Endothelial cell of umbilical vein (primary cell): ENCODE data around the gene PALM. TPM values are rescaled to one million over a fixed set of nuclear protein-coding genes. Genes with fewer than 3 reads are reported as not detected.

Experiments used
- BruUV-seq: library from RNA; stranded (reverse); fragments of 400-500 nt; replicated peaks from 2 replicates; lab custom pipeline; 2021; lab: Mats Ljungman, UMichigan
- CTCF ChIA-PET: fragments of 300-600, 350-600 bp; sonication (Branson Sonifier 250); formaldehyde crosslinking; loops from one replicate; lab custom pipeline; 2021; ENCODE audit warnings: antibody characterized with exemption, inconsistent platforms; lab: Charles Lee
- POLR2A ChIA-PET: fragments of 300-600, 350-600 bp; sonication (Branson Sonifier 250); formaldehyde crosslinking; loops from one replicate; lab custom pipeline; 2021; ENCODE audit warnings: antibody characterized with exemption, inconsistent platforms; lab: Charles Lee
- DNase-seq: peaks from one replicate; pipeline ENCODE4 v3.0.0-alpha.2; 2011; ENCODE audit warnings: low read depth, low spot score
- FAIRE-seq: peaks from 2 replicates; lab custom pipeline; 2011; peaks lifted over from hg19 to GRCh38; lab: Jason Lieb, UNC
- H2AFZ ChIP-seq: 2 replicates; pipeline ENCODE4 v1.6.0; 2012; ENCODE audit warnings: low read depth, low read length, control low read depth, inconsistent platforms
- H3K27ac ChIP-seq: 2 replicates; pipeline ENCODE4 v1.5.1; 2011; ENCODE audit warnings: low read depth, mild to moderate bottlenecking, control low read depth, low read length, moderate library complexity; ENCODE audit not compliant: insufficient read depth
- H3K27me3 ChIP-seq, 2 experiments: 2 replicates each; pipeline versions ENCODE4 v1.6.0 to v1.6.1; 2011; ENCODE audit warnings: low read length in 2 of 2, mixed read lengths in 1 of 2; ENCODE audit not compliant: control insufficient read depth in 2 of 2, insufficient read depth in 2 of 2
- H3K36me3 ChIP-seq, 2 experiments: 2 replicates in 1 of 2; 3 replicates in 1 of 2; pipeline ENCODE4 v1.5.1; 2011; ENCODE audit warnings: low read length in 2 of 2, mild to moderate bottlenecking in 1 of 2, moderate library complexity in 1 of 2; ENCODE audit not compliant: control insufficient read depth in 2 of 2, insufficient read depth in 2 of 2; ENCODE audit errors: extremely low read depth in 1 of 2
- H3K4me1 ChIP-seq: 3 replicates; pipeline ENCODE4 v1.5.1; 2011; ENCODE audit warnings: mild to moderate bottlenecking, low read length; ENCODE audit not compliant: control insufficient read depth, insufficient read depth; ENCODE audit errors: extremely low read depth
- H3K4me2 ChIP-seq: 2 replicates; pipeline ENCODE4 v1.6.1; 2011; ENCODE audit warnings: low read length, control low read depth, mixed read lengths; ENCODE audit not compliant: insufficient read depth
- H3K4me3 ChIP-seq, 3 experiments: fragments of 200-600 bp in 1 of 3; sonication (generic), shearing (Covaris generic) in 1 of 3; replicated peaks in 1 of 3; 2 replicates each; pipeline ENCODE4 v1.5.1; 2011 to 2016; ENCODE audit warnings: control low read depth in 3 of 3, low read length in 3 of 3, mild to moderate bottlenecking in 2 of 3, inconsistent platforms in 1 of 3, low read depth in 1 of 3, moderate library complexity in 1 of 3; ENCODE audit not compliant: insufficient read depth in 1 of 3
- H3K79me2 ChIP-seq: 2 replicates; pipeline ENCODE4 v1.6.0; 2012; ENCODE audit warnings: low read length, inconsistent platforms; ENCODE audit not compliant: control insufficient read depth, insufficient read depth
- H3K9ac ChIP-seq: replicated peaks from 2 replicates; pipeline ENCODE3; 2011; ENCODE audit warnings: low read length, control low read depth; ENCODE audit not compliant: insufficient read depth; ENCODE audit errors: extremely low read depth
- H3K9me1 ChIP-seq: replicated peaks from 3 replicates; pipeline ENCODE4 v1.6.0; 2011; ENCODE audit warnings: mild to moderate bottlenecking, low read length; ENCODE audit not compliant: control insufficient read depth, insufficient read depth; ENCODE audit errors: extremely low read depth
- H3K9me3 ChIP-seq: replicated peaks from 2 replicates; pipeline ENCODE4 v1.5.1; 2012; ENCODE audit warnings: low read length, inconsistent platforms; ENCODE audit not compliant: control insufficient read depth, insufficient read depth
- H4K20me1 ChIP-seq: replicated peaks from 2 replicates; pipeline ENCODE3; 2011; ENCODE audit warnings: mild to moderate bottlenecking, low read length; ENCODE audit not compliant: control insufficient read depth, insufficient read depth; ENCODE audit errors: extremely low read depth
- EZH2 ChIP-seq: IDR thresholded peaks from 2 replicates; pipeline ENCODE4 v1.6.1; 2012; ENCODE audit warnings: borderline replicate concordance, low read depth, mild to moderate bottlenecking, moderate library complexity, low read length, inconsistent platforms; ENCODE audit not compliant: severe bottlenecking
- FOS ChIP-seq: IDR thresholded peaks from 2 replicates; pipeline ENCODE4 v1.6.1; 2011; ENCODE audit warnings: mild to moderate bottlenecking, low read length, moderate library complexity, borderline replicate concordance; ENCODE audit not compliant: insufficient read depth
- GATA2 ChIP-seq: IDR thresholded peaks from 2 replicates; pipeline ENCODE4 v1.7.0; 2011; ENCODE audit warnings: low read depth, mild to moderate bottlenecking, moderate library complexity, mixed read lengths, low read length; ENCODE audit not compliant: insufficient read length, insufficient read depth
- JUN ChIP-seq: IDR thresholded peaks from 2 replicates; pipeline ENCODE4 v1.6.1; 2011; ENCODE audit warnings: borderline replicate concordance, low read depth; ENCODE audit not compliant: insufficient read length, insufficient read depth
- MYC ChIP-seq: IDR thresholded peaks from one replicate; pipeline ENCODE4 v1.6.1; 2011; ENCODE audit warnings: mild to moderate bottlenecking, low read depth, low read length
- POLR2A ChIP-seq: IDR thresholded peaks from 2 replicates; pipeline ENCODE4 v1.6.1; 2012; ENCODE audit warnings: low read depth, mild to moderate bottlenecking, control low read depth, low read length
- POLR2AphosphoS5 ChIP-seq: IDR thresholded peaks from 2 replicates; pipeline ENCODE4 v1.6.1; 2012; ENCODE audit warnings: low read depth, mild to moderate bottlenecking, control low read depth, low read length, moderate library complexity; ENCODE audit not compliant: insufficient read depth
- dilution Hi-C: fragments of 300-500 bp; cut with MboI; formaldehyde crosslinking; loops from one replicate; pipeline ENCODE4 v1.15.0; 2019; ENCODE audit warnings: low sequenced_read_pairs; ENCODE audit not compliant: extremely low pct_ligation_motif_present
- intact Hi-C: fragments of 100-400 bp; cut with micrococcal nuclease; formaldehyde crosslinking; loops from one replicate; pipeline ENCODE4 v1.10.0; 2022
- polyA plus RNA-seq, 4 experiments: library from polyadenylated mRNA; depleted of rRNA in 3 of 4; stranded (reverse) in 3 of 4; unstranded in 1 of 4; fragments of >200 nt; gene quantifications; 2 replicates each; pipeline versions ENCODE4 v1.2.1 to v1.2.3, GENCODE V29; 2011 to 2012; ENCODE audit warnings: missing spikeins in 1 of 4
- total RNA-seq: library from RNA; stranded (reverse); gene quantifications from 2 replicates; pipeline ENCODE4 v1.2.3, GENCODE V29; 2021
- TF ChIP-seq, protein P1 (sequence below): IDR thresholded peaks from 2 replicates; pipeline ENCODE4 v1.6.1; 2011; ENCODE audit not compliant: insufficient read depth, insufficient read length
- TF ChIP-seq, protein P2 (sequence below), 2 donors: IDR thresholded peaks; 1 replicate in 1 of 2; 2 replicates in 1 of 2; pipeline ENCODE4 v1.5.1; 2011; ENCODE audit warnings: low read length in 2 of 2, mild to moderate bottlenecking in 2 of 2, moderate library complexity in 2 of 2, control low read depth in 1 of 2, inconsistent platforms in 1 of 2, low read depth in 1 of 2; ENCODE audit not compliant: insufficient read depth in 1 of 2; ENCODE audit errors: extremely low read depth in 1 of 2

PALM gene
- total and polyA plus RNA-seq, 2 donors (not counting 3 experiments of a cell fraction or from before 2014, with no cell fraction given), result 3.9 to 31.8 TPM

DNA sequence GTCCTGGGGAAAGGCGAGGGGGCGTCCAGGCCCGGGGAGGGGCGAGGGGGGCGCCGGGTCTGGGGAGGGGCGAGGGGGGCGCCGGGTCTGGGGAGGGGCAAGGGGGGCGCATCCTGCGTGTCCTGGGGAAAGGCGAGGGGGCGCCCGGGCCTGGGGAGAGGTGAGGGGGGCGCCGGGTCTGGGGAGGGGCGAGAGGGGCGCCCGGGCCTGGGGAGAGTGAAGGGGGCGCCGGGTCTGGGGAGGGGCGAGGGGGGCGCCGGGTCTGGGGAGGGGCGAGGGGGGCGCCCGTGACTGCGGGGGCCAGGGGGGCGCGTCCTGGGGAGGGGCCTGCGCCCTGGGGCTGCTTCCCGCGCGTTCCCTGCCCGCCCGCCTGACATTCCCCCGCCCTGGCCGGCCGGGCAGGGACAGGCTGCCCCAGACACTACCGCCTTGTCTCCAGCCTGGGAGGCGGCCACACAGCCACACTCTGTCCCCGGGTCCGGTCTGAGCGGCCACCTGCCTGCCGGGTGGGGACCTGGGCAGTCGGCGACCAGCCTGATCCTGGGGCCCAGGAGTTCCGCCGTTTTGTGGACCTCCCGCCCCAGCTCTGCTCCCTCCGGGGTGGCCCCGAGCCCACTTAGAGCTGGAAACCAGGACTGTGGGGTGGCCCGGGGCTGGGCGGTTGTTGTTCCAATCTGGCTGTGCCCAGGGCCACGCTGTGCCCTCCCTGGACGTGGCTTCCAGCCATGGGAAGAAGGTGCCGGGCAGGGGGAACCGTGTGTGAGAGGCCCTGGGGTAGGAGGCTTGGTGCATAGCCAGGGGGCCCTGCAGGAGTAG is 11.8 kb downstream of the PALM start:
- FAIRE-seq (no peak), DNase-seq (no peak)
- TF ChIP-seq, protein P1, sequence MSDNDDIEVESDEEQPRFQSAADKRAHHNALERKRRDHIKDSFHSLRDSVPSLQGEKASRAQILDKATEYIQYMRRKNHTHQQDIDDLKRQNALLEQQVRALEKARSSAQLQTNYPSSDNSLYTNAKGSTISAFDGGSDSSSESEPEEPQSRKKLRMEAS, result no peak
- no peak for TF ChIP-seq MYC
- TF ChIP-seq, protein P2, sequence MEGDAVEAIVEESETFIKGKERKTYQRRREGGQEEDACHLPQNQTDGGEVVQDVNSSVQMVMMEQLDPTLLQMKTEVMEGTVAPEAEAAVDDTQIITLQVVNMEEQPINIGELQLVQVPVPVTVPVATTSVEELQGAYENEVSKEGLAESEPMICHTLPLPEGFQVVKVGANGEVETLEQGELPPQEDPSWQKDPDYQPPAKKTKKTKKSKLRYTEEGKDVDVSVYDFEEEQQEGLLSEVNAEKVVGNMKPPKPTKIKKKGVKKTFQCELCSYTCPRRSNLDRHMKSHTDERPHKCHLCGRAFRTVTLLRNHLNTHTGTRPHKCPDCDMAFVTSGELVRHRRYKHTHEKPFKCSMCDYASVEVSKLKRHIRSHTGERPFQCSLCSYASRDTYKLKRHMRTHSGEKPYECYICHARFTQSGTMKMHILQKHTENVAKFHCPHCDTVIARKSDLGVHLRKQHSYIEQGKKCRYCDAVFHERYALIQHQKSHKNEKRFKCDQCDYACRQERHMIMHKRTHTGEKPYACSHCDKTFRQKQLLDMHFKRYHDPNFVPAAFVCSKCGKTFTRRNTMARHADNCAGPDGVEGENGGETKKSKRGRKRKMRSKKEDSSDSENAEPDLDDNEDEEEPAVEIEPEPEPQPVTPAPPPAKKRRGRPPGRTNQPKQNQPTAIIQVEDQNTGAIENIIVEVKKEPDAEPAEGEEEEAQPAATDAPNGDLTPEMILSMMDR (IDR thresholded peaks at IDR 0.05; ENCODE audit: extremely low read depth in 1 of 2, insufficient read depth in 1 of 2, low read depth in 1 of 2, low read length in 2 of 2), result no peak
- no peak for TF ChIP-seq EZH2
- no peak for TF ChIP-seq POLR2AphosphoS5
- TF ChIP-seq JUN, result no peak
- no peak for TF ChIP-seq FOS
- no peak for TF ChIP-seq POLR2A
- no peak for TF ChIP-seq GATA2
- no TSS peak for BruUV-seq
- no peak overlapping the region for H3K9ac ChIP-seq
- POLR2A ChIA-PET, result no interaction called here
- CTCF ChIA-PET, result interaction anchor here (2.1 kb wide), 1 partner anchor 14 kb away, joined by 10 read pairs; no protein-coding TSS in a partner anchor
- no peaks in the 10 kb centered on the region for H3K27me3 ChIP-seq
- H4K20me1 ChIP-seq, result no peaks in the 10 kb centered on the region
- H3K9me1 ChIP-seq, result no peaks in the 10 kb centered on the region
- H3K4me2 ChIP-seq, result no peak overlapping the region
- no peaks in the 10 kb centered on the region for H3K36me3 ChIP-seq
- intact Hi-C loops, result loop anchor here (1.0 kb wide), 1 partner anchor 8 kb away; no protein-coding TSS in a partner anchor
- dilution Hi-C loops, result no loop called here
- no peaks in the 10 kb centered on the region for H3K79me2 ChIP-seq
- no peak overlapping the region for H2AFZ ChIP-seq
- no peaks in the 10 kb centered on the region for H3K4me1 ChIP-seq
- H3K27ac ChIP-seq, result no peak overlapping the region
- no peak overlapping the region for H3K4me3 ChIP-seq
- no peaks in the 10 kb centered on the region for H3K9me3 ChIP-seq
